GM18907 (cell line): ENCODE measurements around the gene TDRD9.

Experiments
- ATAC-seq: cut with Tn5 transposase; IDR thresholded peaks from one replicate; pipeline ENCODE4 v1.9.1; 2021; ENCODE audit warnings: mild to moderate bottlenecking, moderate library complexity; ENCODE audit not compliant: unreplicated experiment

The TDRD9 gene

GRCh38 chr14:104025534-104025933, 97.3 kb downstream of the TDRD9 start:
- no peak for ATAC-seq

GRCh38 chr14:104026024-104026423, 97.8 kb downstream of the TDRD9 start:
- no peak for ATAC-seq

- no peak for ATAC-seq
These were observed 102.7 kb downstream of the TDRD9 start for GRCh38 chr14:104030958-104031357.

GRCh38 chr14:104031384-104031783, 103.1 kb downstream of the TDRD9 start:
- ATAC-seq = no peak

- ATAC-seq = no peak
These were observed 106.9 kb downstream of the TDRD9 start for GRCh38 chr14:104034976-104035699.

- ATAC-seq = no peak
These were observed 108.0 kb downstream of the TDRD9 start for GRCh38 chr14:104036212-104036611.

GRCh38 chr14:104037074-104037473, 108.8 kb downstream of the TDRD9 start:
- ATAC-seq = no peak

- ATAC-seq = no peak
These were observed 109.6 kb downstream of the TDRD9 start for GRCh38 chr14:104037903-104038302.

GRCh38 chr14:104039214-104039613, 111.0 kb downstream of the TDRD9 start:
- no peak for ATAC-seq

GRCh38 chr14:104040539-104040938, 112.3 kb downstream of the TDRD9 start:
- no peak for ATAC-seq

GRCh38 chr14:104041430-104042104, 113.3 kb downstream of the TDRD9 start:
- ATAC-seq = no peak

- ATAC-seq = no peak
These were observed 115.8 kb downstream of the TDRD9 start for GRCh38 chr14:104044016-104044415.

GRCh38 chr14:104047761-104048160, 119.5 kb downstream of the TDRD9 start:
- ATAC-seq = no peak

GRCh38 chr14:104048758-104049507, 120.7 kb downstream of the TDRD9 start:
- ATAC-seq = no peak

- ATAC-seq = no peak
These were observed 121.5 kb downstream of the TDRD9 start for GRCh38 chr14:104049576-104050240.

- ATAC-seq = no peak
These were observed 123.0 kb downstream of the TDRD9 start for GRCh38 chr14:104051092-104051813.

GRCh38 chr14:104054222-104054905, 126.1 kb downstream of the TDRD9 start:
- ATAC-seq = no peak

- no peak for ATAC-seq
These were observed 134.0 kb downstream of the TDRD9 start for GRCh38 chr14:104062281-104062680.

- no peak for ATAC-seq
These were observed 135.7 kb downstream of the TDRD9 start for GRCh38 chr14:104064003-104064402.

- no peak for ATAC-seq
These were observed 138.0 kb downstream of the TDRD9 start for GRCh38 chr14:104066279-104066678.
